A549 treated with CORT108297 at 1 μM for 4 hours (cell line): ENCODE measurements around the gene CELF2. TPM values are rescaled to one million over a fixed set of nuclear protein-coding genes. Genes with fewer than 3 reads are reported as not detected.

Experiments
- total RNA-seq: library from RNA; stranded (reverse); fragments of 200-300 nt; extraction: Qiagen RNA extraction; gene quantifications from 5 replicates; pipeline ENCODE4 v1.2.3, GENCODE V29; 2022

The CELF2 gene
- total RNA-seq, result 0.02 to 0.06 TPM (median 0.02 TPM) in 5 replicates

DNA sequence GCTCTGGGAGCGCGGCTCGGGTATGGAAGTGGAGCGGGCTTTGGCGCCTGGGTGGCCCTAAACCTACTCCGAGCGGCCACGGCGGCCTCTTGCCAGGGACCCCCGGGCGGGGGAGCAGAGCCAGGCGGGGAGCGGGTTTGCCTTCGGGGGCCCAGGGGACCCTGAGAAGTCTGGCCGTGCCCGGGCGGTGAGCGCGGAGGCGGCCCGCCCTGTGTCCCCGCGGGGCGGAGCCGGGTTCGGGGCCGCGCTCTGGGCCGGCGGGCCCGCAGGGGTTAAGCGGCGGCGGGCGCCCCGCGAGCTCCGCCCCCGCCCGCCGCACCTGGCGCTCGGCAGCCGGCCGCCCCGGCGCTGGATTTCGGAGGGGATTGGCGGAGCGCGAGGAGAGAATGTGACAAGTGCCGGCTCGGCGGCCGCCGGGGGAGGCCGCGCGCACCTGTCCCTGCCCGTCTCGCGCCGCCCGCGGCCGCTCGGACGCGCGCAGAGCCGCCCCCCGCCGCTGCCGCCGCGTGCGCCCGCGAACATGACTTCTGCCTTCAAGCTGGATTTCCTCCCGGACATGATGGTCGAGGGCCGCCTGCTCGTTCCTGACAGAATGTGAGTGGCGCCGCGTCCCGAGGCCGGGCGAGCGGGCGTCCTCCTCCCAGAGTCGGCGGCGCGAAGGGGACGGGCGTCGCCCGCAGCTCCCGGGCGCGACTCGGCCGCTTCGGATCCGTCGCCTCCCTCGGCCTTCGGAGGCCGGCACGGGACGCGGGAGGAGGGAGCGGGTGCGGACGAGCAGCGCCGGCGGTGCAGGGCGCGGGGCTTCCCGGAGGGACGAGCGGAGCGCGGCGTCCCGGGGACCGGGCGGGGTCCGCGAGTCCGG, at the start of gene CELF2:
CELF2 (plus strand) TSS at position 303 of the 862 bp plus-strand sequence; CDS start at position 521, 218 bp downstream.

